NB4 (cell line): ENCODE results near the gene ENTPD1.

Experiments used
- DNase-seq: peaks from one replicate; pipeline ENCODE4 v3.0.0; 2010; ENCODE audit warnings: low read depth
- H3K4me3 ChIP-seq: one replicate; pipeline ENCODE4 v1.5.1; 2011; ENCODE audit warnings: mild to moderate bottlenecking, low read depth, low read length, moderate library complexity
- MAX ChIP-seq: IDR thresholded peaks from 2 replicates; pipeline ENCODE4 v1.6.1; 2011; ENCODE audit warnings: low read depth, low read length
- MYC ChIP-seq: IDR thresholded peaks from 2 replicates; pipeline ENCODE4 v1.6.1; 2011; ENCODE audit warnings: low read depth, low read length
- POLR2A ChIP-seq: IDR thresholded peaks from 2 replicates; pipeline ENCODE4 v1.6.1; 2011; ENCODE audit warnings: mild to moderate bottlenecking; ENCODE audit not compliant: insufficient read length; ENCODE audit errors: extremely low read depth
- TF ChIP-seq, protein P1 (sequence below): IDR thresholded peaks from one replicate; pipeline ENCODE4 v1.5.1; 2012; ENCODE audit warnings: low read depth, low read length

Gene ENTPD1

GRCh38 chr10:95860166-95860940 lies 104.4 kb downstream of the ENTPD1 start:
- no peak overlapping the region for H3K4me3 ChIP-seq
- TF ChIP-seq, protein P1, sequence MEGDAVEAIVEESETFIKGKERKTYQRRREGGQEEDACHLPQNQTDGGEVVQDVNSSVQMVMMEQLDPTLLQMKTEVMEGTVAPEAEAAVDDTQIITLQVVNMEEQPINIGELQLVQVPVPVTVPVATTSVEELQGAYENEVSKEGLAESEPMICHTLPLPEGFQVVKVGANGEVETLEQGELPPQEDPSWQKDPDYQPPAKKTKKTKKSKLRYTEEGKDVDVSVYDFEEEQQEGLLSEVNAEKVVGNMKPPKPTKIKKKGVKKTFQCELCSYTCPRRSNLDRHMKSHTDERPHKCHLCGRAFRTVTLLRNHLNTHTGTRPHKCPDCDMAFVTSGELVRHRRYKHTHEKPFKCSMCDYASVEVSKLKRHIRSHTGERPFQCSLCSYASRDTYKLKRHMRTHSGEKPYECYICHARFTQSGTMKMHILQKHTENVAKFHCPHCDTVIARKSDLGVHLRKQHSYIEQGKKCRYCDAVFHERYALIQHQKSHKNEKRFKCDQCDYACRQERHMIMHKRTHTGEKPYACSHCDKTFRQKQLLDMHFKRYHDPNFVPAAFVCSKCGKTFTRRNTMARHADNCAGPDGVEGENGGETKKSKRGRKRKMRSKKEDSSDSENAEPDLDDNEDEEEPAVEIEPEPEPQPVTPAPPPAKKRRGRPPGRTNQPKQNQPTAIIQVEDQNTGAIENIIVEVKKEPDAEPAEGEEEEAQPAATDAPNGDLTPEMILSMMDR = no peak
- TF ChIP-seq MYC = no peak
- no peak for TF ChIP-seq MAX
- no peak for TF ChIP-seq POLR2A
- no peak for DNase-seq

- no peak overlapping the region for H3K4me3 ChIP-seq
- no peak for DNase-seq
- TF ChIP-seq MYC (no peak), MAX (no peak), POLR2A (no peak)
- TF ChIP-seq, protein P1 = no peak
These were observed 105.4 kb downstream of the ENTPD1 start for GRCh38 chr10:95861386-95861785.

GRCh38 chr10:95864906-95865813 lies 109.2 kb downstream of the ENTPD1 start:
- peak; percentile 78 for DNase-seq
- TF ChIP-seq MAX = no peak; the same call in 1 of the 2 replicates
- no peak for TF ChIP-seq POLR2A
- TF ChIP-seq, protein P1 = peak; percentile 75
- no peak overlapping the region for H3K4me3 ChIP-seq

DNA sequence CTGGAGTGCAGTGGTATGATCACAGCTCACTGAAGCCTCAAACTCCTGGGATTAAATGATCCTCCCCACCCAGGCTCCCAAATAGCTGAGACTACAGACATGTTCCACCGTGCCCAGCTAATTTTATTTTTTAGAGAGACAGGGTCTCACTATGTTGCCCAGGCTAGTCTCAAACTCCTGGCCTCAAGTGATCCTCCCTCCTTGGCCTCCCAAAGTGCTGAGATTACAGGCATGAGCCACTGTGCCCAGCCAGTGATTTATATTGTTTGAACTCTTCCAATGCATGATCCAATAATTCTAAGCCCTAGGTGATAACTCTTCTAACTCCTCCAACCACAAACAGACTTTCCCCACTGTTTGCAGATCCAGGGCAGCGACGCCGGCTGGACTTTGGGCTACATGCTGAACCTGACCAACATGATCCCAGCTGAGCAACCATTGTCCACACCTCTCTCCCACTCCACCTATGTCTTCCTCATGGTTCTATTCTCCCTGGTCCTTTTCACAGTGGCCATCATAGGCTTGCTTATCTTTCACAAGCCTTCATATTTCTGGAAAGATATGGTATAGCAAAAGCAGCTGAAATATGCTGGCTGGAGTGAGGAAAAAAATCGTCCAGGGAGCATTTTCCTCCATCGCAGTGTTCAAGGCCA lies 110.0 kb downstream of the ENTPD1 start:
- TF ChIP-seq MYC = no peak
- TF ChIP-seq, protein P1 = no peak
- TF ChIP-seq MAX = no peak
- no peak for TF ChIP-seq POLR2A
- DNase-seq = no peak
- no peak overlapping the region for H3K4me3 ChIP-seq

GRCh38 chr10:95866467-95866842 lies 110.5 kb downstream of the ENTPD1 start:
- TF ChIP-seq MAX (no peak), MYC (no peak)
- DNase-seq = no peak
- H3K4me3 ChIP-seq = no peak overlapping the region
